ENCODE results near the gene ZNF688.
"Not testable (repeated sequence)": the region's sequence is repeated elsewhere in the genome, so short reads cannot be mapped to it uniquely, and the experiment has no call there.

- not testable (repeated sequence) for TF ChIP-seq POLR2A (IDR thresholded peaks at IDR 0.05); CTCF (IDR thresholded peaks at IDR 0.05 in 8 of 11, conservative IDR thresholded peaks at IDR 0.05 in 3 of 11); POLR2AphosphoS5 (IDR thresholded peaks at IDR 0.05)
Measured at GRCh38 chr16:30540916-30541464, 30.5 kb downstream of the ZNF688 start.

Data from spleen (tissue), 7 donors.